ENCODE data around the gene ERN1.

ERN1 gene

GRCh38 chr17:64134216-64134970 is 4.4 kb upstream of the ERN1 start:
- no peak for DNase-seq

- no peak for DNase-seq
Observed at GRCh38 chr17:64133546-64134215, 3.7 kb upstream of the ERN1 start.

- no peak for DNase-seq
Observed at GRCh38 chr17:64131606-64132270, 1.8 kb upstream of the ERN1 start.

DNA sequence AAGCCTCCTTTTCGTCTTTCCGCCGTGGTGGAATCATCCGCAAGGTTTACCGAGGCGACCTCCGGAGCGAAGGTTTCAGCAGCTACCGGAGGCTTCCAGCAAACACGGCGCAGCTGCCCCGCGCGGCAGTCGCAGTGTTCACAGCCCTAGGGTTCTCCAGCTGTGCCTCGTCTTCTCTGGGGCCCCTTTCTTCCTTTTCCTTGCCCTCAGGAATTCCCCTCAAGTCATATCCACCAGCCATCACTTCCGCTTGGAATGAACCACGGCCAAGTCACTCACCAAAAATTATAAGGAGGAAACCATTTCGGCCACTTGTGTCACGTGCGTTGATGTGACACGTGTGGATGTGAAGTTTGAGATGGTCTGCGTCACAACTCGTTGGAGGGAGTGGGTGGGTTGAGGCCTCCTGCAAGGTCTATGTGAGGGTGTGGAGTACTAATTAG is 636 bp upstream of the ERN1 start:
- DNase-seq: peak; percentile 68 to 79

- no peak for DNase-seq
Observed at GRCh38 chr17:64129515-64129764, 504 bp downstream of the ERN1 start.

GRCh38 chr17:64128787-64129514 is 993 bp downstream of the ERN1 start:
- DNase-seq: no peak

DNA sequence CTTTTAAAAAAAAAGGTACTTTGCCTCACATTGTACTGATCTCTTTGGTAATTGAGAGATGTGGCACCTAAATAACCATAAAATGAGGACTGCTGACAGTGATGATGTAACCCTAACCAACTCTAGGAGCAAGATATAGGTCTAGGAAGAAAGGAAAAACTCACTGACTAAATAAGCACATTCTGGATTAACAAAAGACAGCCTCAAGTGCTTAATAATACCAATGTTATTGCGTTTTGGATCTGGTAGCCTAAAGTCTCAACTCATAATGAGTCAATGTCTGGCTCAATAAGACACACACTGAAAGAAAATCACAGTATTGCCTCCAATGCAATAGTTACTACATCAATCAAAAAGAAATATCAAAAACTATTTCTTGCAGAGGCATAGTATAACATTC is 3.0 kb downstream of the ERN1 start:
- no peak for DNase-seq

DNA sequence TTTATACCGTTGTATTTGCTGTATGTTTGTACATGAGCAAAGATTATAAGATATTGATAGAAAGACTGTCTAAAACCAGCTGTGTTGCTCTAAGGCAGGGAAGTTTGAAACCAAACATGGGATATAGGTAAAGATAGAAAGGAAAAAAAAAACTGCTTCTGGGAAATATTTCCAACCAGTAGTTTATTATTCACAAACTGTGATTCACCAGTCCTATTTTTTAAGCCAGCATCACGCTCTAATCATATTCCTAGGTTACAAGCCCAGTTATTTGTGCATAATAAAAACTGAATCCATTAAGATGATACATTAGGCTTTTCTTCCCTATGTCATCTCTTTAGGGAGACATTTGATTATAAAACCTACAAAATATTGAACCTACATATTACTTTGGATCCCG is 4.0 kb downstream of the ERN1 start:
- DNase-seq: no peak

DNA sequence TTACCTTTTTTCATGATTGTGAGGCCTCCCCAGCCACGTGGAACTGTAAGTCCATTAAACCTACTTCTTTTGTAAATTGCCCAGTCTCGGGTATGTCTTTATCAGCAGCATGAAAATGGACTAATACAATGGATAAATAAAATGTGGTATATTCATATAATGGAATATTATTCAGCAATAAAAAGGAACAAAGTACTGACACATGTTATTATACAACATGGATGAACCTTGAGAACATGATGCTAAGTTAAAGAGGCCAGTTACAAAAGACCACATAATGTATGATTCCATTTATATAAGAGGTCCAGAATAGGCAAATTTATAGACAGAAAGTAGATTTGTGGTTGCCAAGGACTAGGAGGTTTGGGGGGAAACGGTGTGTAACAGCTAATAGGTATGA is 5.3 kb downstream of the ERN1 start:
- no peak for DNase-seq

- DNase-seq: no peak
Observed at GRCh38 chr17:64123114-64123513, 6.8 kb downstream of the ERN1 start.

DNA sequence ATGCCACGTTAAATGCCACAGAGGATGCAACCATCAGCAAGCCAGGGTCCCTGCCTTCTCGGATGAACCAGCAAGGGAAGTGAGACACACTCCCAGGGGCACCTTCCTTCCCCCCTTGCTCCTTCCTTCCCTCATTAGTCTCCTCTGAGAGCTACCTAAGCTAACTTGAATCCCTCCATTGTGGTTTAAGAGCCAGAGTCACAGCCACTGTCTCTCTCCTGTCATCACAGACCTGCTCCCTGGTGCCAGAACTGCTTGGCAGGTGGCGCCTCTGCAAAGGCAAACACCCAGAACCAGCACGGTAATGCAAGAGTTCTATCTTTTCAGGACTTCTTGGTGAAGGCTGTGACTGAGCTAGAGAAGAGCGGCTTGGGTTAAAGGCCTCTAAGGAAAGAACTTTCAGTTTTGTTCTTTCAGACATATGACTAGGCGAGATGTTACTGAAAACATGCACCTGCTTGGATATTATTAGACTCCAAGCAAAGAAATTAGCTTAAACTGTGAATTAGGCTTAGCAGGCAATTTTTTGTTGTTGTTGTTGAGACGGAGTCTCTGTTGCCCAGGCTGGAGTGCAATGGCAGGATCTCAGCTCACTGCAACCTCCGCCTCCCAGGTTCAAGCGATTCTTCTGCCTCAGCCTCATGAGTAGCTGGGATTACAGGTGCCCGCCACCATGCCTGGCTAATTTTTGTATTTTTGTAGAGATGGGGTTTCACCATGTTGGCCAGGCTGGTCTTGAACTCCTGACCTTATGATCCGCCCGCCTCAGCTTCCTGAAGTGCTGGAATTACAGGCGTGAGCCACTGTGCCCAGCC is 8.8 kb downstream of the ERN1 start:
- DNase-seq: peak; percentile 32 to 44

DNA sequence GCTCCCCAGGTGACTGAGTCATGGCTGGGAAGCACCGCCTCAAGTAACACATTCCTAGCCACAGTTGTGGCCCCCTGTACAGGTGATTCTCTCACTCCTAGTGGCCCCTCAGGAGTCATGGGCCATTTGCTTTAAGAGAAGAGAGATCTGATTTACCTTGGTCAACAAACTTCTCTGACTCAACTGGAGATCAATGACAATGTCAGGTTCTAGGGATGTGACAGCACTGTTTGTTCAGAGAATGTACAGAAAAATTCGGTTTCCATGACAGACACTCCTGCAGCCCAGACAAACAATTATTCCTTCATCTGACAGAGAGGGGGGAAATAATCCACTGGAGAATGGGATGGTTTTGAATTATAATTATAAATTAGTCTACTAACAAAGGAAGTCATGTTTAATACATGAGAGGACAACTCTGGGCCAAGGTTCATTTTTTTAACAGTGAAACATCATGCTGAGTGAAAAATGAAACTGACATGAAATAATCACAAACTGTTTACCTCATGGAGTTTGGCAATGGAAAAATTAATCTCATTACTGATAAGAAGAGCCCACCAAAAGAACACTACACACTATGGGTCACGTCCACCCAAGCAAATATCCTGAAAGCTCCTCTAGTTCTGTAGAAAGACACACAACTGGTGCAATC is 9.7 kb downstream of the ERN1 start:
- no peak for DNase-seq

DNA sequence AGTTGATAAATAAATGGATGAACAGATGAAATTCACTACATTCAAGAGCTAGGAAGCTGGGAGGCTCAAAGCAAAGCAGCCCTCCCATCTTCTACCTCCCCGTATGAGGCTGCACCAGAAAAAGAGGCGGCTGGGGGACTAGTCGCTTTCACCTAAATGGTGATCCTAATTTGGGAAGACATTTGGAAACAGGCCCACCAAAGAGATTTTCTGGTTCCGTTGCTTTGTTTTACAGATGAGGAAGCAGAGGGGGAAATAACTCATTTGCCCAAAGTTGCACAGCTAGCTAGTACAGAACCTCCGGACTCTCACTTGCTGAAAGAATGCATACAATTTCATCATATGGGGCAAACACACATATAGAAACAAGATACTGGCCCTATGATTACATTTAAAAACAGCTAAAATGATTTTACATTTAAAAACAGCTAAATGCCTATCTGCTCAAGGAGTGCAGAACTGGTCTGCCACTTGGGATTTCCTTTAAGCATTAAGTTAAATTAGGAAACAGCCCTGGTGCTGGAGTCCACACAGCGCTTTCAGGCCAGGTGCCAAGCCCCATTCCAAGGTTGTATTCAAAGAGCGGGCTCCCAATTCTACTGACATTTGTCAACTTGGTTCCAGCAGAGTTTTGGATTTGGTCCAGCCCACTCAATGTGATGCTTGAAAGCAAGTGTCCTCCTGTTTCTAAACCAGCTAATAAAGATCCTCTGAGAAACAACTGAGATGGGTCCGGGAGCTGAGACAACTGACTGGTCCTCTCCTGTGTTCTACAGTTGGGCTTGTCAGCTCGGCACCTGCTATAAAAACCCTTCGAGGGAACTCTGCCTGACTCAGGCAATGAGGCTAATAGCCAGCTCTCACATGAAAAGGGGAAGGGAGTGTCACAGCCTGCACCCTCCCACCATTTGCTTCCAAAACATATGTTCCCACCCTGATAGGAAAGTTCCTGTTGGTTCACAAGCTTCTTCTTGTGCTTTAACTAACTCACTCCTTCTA is 11.7 kb downstream of the ERN1 start:
- DNase-seq: no peak

GRCh38 chr17:64115822-64116534 is 14.0 kb downstream of the ERN1 start:
- DNase-seq: no peak

DNA sequence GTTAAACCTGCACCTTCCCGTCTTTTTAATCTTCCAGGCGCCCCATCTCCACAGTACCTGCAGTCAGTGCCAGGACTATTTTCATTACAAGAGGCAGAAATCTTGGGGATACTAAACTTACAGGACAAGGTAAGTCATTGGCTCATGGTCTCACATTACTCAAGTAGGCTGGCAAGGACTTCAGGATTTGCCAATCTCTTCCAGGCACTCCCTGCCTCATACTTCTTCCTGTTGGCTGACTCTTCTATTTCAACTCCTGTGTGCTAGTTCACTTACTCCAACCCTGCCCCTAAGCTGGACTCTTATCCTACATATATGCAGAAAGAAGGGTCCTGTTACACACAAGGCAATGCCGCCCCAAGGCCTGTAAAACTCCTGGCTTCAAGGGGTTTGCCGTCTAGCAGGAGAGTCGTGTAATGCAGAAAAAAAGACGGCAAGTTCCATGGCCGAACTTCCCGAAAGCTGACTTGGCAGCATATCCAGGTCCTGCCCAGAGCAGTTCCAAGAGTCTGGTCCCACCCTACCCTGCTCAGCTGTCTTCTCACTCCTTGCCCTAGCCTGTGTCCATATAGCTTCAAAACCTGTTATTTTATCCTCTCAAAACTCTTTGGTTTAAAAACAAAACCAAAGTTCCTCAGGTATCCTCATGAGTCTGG is 14.8 kb downstream of the ERN1 start:
- DNase-seq: no peak

DNA sequence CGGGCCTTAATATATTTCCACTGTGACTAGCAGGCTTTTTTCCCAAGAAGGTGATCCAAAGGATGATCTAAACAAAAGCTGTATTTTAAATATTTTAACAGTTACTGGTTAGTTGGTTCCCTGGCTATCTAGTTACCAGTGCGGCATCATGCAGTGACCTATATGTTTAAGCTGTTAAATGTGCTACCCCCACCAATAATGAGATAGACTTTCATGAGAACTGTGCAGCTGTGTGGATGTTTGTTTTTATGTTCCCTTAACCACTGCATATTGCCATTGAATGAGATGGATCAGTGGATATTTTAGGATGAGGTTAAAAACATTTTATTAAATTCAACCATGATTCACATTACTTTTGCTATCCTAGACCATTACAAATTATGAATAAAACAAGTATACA is 16.9 kb downstream of the ERN1 start:
- no peak for DNase-seq

GRCh38 chr17:64111831-64112230 is 18.1 kb downstream of the ERN1 start:
- no peak for DNase-seq

DNA sequence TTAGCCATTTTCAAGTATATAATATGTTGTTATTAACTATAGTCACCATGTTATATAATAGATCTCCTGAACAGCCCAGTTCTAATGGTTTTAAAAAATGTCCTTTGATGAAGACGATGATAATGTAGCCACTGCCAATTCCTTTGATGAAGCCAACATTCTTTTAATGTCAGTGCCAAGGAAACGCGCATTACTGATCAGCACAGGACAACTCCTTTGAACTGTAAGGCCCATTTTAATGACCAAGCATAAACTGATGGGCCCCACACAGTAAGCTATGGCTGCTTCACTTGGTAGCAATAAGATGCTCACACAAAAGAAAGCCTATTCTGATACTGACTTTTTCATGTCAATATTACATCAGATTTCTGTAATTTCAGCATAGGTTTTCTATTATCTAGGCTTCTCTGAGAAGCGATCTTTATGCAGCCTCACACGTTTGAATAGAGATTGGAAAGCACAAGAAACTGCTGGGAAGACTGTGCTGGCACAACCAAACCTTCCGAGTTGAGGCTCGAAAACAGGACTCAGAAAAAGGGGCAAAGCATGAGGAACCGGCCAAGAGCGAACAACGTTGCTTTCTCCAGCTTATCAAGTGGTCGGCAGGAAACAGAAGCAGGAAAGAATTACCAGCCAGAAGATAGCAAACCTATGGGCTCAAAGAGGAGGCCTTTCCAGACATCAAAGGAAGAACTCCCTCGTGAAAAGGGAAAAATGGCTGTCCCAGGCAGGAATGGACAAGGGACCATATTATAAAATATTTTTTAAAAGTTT is 19.4 kb downstream of the ERN1 start:
- no peak for DNase-seq

DNA sequence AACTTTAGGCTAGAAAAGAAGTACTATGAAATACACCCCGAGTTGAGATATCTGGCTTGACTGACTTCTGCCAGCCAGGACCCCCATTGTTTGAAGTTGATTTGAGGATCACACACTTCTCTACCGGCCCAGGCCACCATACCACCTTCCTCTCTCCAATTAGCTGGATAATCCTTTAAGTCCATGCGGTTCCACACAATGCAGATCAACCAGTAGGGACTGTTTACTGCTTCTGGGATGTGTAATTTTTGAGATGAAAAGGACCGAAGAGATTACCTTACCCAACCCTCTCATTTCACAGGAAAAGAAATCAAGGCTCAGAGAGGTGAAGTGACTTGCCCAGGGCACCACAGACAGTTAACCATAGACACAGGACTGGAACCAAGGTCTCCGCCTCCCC is 20.5 kb downstream of the ERN1 start:
- DNase-seq: no peak
